SK-N-SH treated with all-trans-retinoic acid at 6 μM for 48 hours (cell line): ENCODE results near the gene CHMP2A.

Experiments used
- ATAC-seq: fragments of 200-7000 bp; cut with Tn5 transposase; 3 replicates; pipeline ENCODE4 v1.9.1; 2020; ENCODE audit warnings: mild to moderate bottlenecking, moderate library complexity
- BACH2 ChIP-seq: fragments of 250-450 bp; sonication (Bioruptor Pico); IDR thresholded peaks from 2 replicates; pipeline ENCODE4 v1.9.0; 2021; ENCODE audit warnings: mild to moderate bottlenecking, borderline replicate concordance
- CSDC2 ChIP-seq: fragments of 250-450 bp; sonication (Bioruptor Pico); IDR thresholded peaks from 2 replicates; pipeline ENCODE4 v1.5.0; 2020; ENCODE audit warnings: mild to moderate bottlenecking, moderate library complexity
- ESRRG ChIP-seq: fragments of 250-450 bp; sonication (Bioruptor Pico); IDR thresholded peaks from 2 replicates; pipeline ENCODE4 v1.6.1; 2021; ENCODE audit warnings: mild to moderate bottlenecking
- GLIS3 ChIP-seq: fragments of 250-450 bp; sonication (Bioruptor Pico); IDR thresholded peaks from 2 replicates; pipeline ENCODE4 v1.5.0; 2020; ENCODE audit warnings: mild to moderate bottlenecking, moderate library complexity
- ISL1 ChIP-seq: fragments of 250-450 bp; sonication (Bioruptor Pico); IDR thresholded peaks from 2 replicates; pipeline ENCODE4 v2.1.2; 2022; ENCODE audit warnings: mild to moderate bottlenecking, moderate library complexity
- OSR1 ChIP-seq: fragments of 250-450 bp; sonication (Bioruptor Pico); IDR thresholded peaks from 2 replicates; pipeline ENCODE4 v1.8.0; 2022; ENCODE audit warnings: moderate library complexity, mild to moderate bottlenecking, inconsistent platforms
- RARB ChIP-seq: fragments of 250-450 bp; sonication (Bioruptor Pico); IDR thresholded peaks from 2 replicates; pipeline ENCODE4 v1.8.0; 2021; ENCODE audit warnings: mild to moderate bottlenecking, moderate library complexity
- SNAI2 ChIP-seq: fragments of 250-450 bp; sonication (Bioruptor Pico); IDR thresholded peaks from 2 replicates; pipeline ENCODE4 v1.5.0; 2020; ENCODE audit warnings: mild to moderate bottlenecking, moderate library complexity
- TCF4 ChIP-seq: fragments of 250-450 bp; sonication (Bioruptor Pico); IDR thresholded peaks from 2 replicates; pipeline ENCODE4 v1.8.0; 2021; ENCODE audit warnings: mild to moderate bottlenecking, moderate library complexity, borderline replicate concordance
- TOX ChIP-seq: fragments of 250-450 bp; sonication (Bioruptor Pico); IDR thresholded peaks from 2 replicates; pipeline ENCODE4 v1.8.0; 2021; ENCODE audit warnings: mild to moderate bottlenecking, moderate library complexity, borderline replicate concordance
- ZC3H10 ChIP-seq: fragments of 250-450 bp; sonication (Bioruptor Pico); IDR thresholded peaks from 2 replicates; pipeline ENCODE4 v1.5.1; 2021; ENCODE audit warnings: mild to moderate bottlenecking, moderate library complexity
- ZFP30 ChIP-seq: fragments of 450-650 bp; formaldehyde crosslinking; IDR thresholded peaks from 2 replicates; pipeline ENCODE4 v1.5.0; 2022; ENCODE audit warnings: mild to moderate bottlenecking, moderate library complexity
- ZNF70 ChIP-seq: fragments of 450-650 bp; formaldehyde crosslinking; IDR thresholded peaks from 2 replicates; pipeline ENCODE4 v1.5.0; 2020; ENCODE audit warnings: mild to moderate bottlenecking, moderate library complexity
- ZNF8 ChIP-seq: fragments of 450-650 bp; formaldehyde crosslinking; IDR thresholded peaks from 2 replicates; pipeline ENCODE4 v1.5.0; 2020; ENCODE audit warnings: mild to moderate bottlenecking, moderate library complexity
- TF ChIP-seq, protein P1 (sequence below): fragments of 250-450 bp; sonication (Bioruptor Pico); IDR thresholded peaks from 2 replicates; pipeline ENCODE4 v1.8.0; 2020; ENCODE audit warnings: mild to moderate bottlenecking, moderate library complexity, borderline replicate concordance
- TF ChIP-seq, protein P2 (sequence below): fragments of 250-450 bp; sonication (Bioruptor Pico); IDR thresholded peaks from 2 replicates; pipeline ENCODE4 v1.8.0; 2021; ENCODE audit warnings: low read depth, mild to moderate bottlenecking, moderate library complexity, borderline replicate concordance
- TF ChIP-seq, protein P3 (sequence below): fragments of 250-450 bp; sonication (Bioruptor Pico); IDR thresholded peaks from 2 replicates; pipeline ENCODE4 v1.5.1; 2020; ENCODE audit warnings: low read depth, mild to moderate bottlenecking, moderate library complexity

CHMP2A gene

DNA sequence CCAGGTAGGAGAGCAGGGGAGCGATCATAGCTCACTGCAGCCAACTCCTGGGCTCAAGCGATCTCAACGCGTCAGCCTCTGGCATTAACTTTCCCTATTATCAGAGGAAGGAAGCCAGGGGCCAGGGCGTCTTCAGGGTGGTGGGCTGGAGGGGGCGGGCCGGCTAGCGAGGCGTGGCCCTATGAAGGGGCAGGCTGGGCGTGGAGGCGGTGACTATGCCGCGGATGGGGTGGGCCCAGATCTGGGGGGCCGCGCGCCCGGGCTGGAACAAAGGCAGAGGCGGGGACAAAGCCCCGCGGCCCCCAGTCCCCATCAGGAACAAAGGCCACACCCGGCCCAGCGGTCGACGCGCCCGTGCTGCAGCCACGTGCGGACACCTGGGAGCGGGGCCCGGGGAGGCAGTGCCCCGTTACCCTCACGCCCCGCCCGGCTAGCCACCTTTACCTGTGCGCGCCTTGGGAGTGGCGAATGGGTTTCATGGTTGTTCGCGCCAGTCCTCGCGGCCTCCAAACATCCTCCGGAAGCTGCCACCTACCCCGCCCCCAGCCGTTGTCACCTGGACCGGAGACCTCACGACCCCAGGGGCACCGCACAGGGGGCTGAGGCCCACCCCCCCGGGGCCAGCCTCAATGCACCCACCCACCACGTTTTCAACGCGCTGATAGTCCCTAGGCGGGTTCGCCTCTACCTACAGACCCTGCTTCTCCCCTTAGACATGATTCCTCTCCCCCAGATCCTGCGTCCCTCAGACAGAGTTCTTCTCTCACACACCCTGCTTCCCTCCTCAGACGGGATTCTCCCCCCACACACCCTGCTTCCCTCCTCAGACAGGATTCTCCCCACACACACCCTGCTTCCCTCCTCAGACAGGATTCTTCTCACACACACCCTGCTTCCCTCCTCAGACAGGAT is 16.4 kb downstream of the CHMP2A start:
- ATAC-seq, result no peak
- TF ChIP-seq, protein P1, sequence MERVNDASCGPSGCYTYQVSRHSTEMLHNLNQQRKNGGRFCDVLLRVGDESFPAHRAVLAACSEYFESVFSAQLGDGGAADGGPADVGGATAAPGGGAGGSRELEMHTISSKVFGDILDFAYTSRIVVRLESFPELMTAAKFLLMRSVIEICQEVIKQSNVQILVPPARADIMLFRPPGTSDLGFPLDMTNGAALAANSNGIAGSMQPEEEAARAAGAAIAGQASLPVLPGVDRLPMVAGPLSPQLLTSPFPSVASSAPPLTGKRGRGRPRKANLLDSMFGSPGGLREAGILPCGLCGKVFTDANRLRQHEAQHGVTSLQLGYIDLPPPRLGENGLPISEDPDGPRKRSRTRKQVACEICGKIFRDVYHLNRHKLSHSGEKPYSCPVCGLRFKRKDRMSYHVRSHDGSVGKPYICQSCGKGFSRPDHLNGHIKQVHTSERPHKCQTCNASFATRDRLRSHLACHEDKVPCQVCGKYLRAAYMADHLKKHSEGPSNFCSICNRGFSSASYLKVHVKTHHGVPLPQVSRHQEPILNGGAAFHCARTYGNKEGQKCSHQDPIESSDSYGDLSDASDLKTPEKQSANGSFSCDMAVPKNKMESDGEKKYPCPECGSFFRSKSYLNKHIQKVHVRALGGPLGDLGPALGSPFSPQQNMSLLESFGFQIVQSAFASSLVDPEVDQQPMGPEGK (CRISPR knock-in tag), result no peak
- no peak for TF ChIP-seq OSR1 (CRISPR knock-in tag)
- no peak for TF ChIP-seq ZFP30 (CRISPR knock-in tag)
- no peak for TF ChIP-seq RARB (CRISPR knock-in tag)
- no peak for TF ChIP-seq GLIS3 (CRISPR knock-in tag)
- TF ChIP-seq SNAI2 (CRISPR knock-in tag), result no peak
- TF ChIP-seq ISL1 (CRISPR knock-in tag), result no peak
- TF ChIP-seq ZNF8 (CRISPR knock-in tag), result no peak
- TF ChIP-seq, protein P2, sequence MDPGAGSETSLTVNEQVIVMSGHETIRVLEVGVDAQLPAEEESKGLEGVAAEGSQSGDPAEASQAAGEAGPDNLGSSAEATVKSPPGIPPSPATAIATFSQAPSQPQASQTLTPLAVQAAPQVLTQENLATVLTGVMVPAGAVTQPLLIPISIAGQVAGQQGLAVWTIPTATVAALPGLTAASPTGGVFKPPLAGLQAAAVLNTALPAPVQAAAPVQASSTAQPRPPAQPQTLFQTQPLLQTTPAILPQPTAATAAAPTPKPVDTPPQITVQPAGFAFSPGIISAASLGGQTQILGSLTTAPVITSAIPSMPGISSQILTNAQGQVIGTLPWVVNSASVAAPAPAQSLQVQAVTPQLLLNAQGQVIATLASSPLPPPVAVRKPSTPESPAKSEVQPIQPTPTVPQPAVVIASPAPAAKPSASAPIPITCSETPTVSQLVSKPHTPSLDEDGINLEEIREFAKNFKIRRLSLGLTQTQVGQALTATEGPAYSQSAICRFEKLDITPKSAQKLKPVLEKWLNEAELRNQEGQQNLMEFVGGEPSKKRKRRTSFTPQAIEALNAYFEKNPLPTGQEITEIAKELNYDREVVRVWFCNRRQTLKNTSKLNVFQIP, result no peak

DNA sequence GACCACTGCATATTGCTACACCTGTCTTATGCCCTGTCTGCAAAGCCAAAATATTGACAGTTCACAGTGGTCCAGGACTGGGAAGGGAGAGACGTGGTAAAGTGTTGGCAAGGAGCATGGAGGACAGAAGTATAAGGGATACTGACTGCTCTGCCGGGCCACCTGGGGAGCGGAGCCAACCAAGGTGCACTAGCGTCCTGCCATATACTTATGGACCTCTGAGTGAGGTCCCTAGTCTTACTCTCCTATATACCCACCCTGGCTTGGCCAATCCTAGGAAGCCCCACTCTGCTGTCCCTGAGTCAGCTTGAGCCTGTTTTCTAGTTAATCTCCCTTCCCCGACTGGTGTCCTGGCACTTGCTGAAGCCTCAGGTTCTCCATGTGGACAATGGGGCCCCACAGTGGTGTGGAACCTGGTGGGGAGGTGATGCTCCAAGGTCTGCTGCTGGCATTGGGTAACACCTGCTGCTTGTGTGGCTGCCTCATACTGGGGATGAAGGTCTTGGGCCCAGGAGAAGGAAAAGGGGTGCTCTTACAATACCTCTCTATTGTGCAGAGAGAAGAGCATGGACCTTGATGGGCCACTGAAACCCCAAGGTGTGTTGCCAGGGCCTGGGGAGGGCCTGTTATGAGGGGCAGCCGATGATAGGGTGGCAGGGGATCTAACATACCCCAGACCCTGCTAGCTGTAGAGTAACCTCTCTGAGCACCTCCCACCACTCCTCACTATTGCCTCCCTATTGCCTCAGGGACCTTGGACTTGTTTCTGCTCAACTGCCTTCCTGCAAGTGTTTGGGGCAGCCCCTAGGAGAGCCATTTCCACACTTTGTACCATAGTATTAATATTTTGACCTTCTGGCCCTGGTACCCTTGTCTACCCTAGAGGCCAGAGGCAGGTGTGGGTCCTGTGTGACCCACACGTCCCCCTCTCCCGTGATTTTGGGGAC is 17.8 kb downstream of the CHMP2A start:
- no peak for TF ChIP-seq OSR1 (CRISPR knock-in tag)
- TF ChIP-seq, protein P3, sequence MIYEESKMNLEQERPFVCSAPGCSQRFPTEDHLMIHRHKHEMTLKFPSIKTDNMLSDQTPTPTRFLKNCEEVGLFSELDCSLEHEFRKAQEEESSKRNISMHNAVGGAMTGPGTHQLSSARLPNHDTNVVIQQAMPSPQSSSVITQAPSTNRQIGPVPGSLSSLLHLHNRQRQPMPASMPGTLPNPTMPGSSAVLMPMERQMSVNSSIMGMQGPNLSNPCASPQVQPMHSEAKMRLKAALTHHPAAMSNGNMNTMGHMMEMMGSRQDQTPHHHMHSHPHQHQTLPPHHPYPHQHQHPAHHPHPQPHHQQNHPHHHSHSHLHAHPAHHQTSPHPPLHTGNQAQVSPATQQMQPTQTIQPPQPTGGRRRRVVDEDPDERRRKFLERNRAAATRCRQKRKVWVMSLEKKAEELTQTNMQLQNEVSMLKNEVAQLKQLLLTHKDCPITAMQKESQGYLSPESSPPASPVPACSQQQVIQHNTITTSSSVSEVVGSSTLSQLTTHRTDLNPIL (CRISPR knock-in tag), result no peak
- no peak for TF ChIP-seq ZNF8 (CRISPR knock-in tag)
- no peak for TF ChIP-seq CSDC2 (CRISPR knock-in tag)
- TF ChIP-seq TCF4, result no peak
- ATAC-seq, result no peak; the same call in 2 of the 3 replicates

DNA sequence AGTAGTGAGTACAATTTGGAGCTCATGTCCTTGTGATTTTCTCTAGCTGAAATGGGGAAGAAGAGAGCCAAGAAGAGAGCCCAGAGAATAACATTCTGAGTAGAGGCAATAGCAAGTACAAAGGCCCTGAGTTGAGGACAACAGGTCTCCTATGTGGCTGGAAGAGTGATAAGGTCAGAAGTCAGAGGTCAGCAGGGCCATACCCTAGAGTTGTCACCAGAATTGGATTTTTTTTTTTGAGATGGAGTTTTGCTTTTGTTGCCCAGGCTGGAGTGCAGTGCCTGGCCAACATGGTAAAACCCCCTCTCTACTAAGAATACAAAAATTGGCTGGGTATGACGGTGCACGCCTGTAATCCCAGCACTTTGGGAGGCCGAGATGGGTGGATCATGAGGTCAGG is 19.0 kb downstream of the CHMP2A start:
- TF ChIP-seq SNAI2 (CRISPR knock-in tag) (no peak), ZNF8 (CRISPR knock-in tag) (no peak), ZFP30 (CRISPR knock-in tag) (no peak), ZNF70 (no peak), TOX (CRISPR knock-in tag) (no peak), OSR1 (CRISPR knock-in tag) (no peak), BACH2 (CRISPR knock-in tag) (no peak), TCF4 (no peak), ESRRG (no peak), ZC3H10 (CRISPR knock-in tag) (no peak), GLIS3 (CRISPR knock-in tag) (no peak), CSDC2 (CRISPR knock-in tag) (no peak), RARB (CRISPR knock-in tag) (no peak)
- TF ChIP-seq, protein P3 (CRISPR knock-in tag), result no peak
- TF ChIP-seq, protein P1 (CRISPR knock-in tag), result no peak
- TF ChIP-seq, protein P2, result no peak
- no peak for ATAC-seq
